ENCODE results near the gene MRPL27.

- TF ChIP-seq CTCF (IDR thresholded peaks at IDR 0.05; ENCODE audit: insufficient read depth, low read length): no peak
- no peak for TF ChIP-seq POLR2AphosphoS5 (IDR thresholded peaks at IDR 0.05; ENCODE audit: low read depth)
- no peak for TF ChIP-seq REST (IDR thresholded peaks at IDR 0.05; ENCODE audit: insufficient replicate concordance, low read depth)
- TF ChIP-seq GABPA (IDR thresholded peaks at IDR 0.05; ENCODE audit: low read depth): no peak
- TF ChIP-seq SPI1 (IDR thresholded peaks at IDR 0.05; ENCODE audit: borderline replicate concordance, low read depth): no peak
Measured at GRCh38 chr17:50331085-50331791, 41.7 kb downstream of the MRPL27 start.
